Measurements from ENCODE around the gene PTGDS. TPM values are rescaled to one million over a fixed set of nuclear protein-coding genes. Genes with fewer than 3 reads are reported as not detected.

Gene PTGDS
- total RNA-seq, 1 experiment from 2014 or later, result 1.1 TPM

- no TSS peak for BruUV-seq (replicated peaks)
- Mint-ChIP-seq H3K9me3 (ENCODE audit: unreplicated experiment) (no peaks in the 10 kb centered on the region), H3K4me1 (ENCODE audit: insufficient read depth, unreplicated experiment) (peaks cover 10% of the 10 kb centered on the region), H3K4me3 (ENCODE audit: unreplicated experiment) (no peak overlapping the region), H3K27ac (ENCODE audit: low read depth, unreplicated experiment) (no peak overlapping the region), H3K36me3 (ENCODE audit: insufficient read depth, unreplicated experiment) (peaks cover 7% of the 10 kb centered on the region), H3K27me3 (ENCODE audit: insufficient read depth, unreplicated experiment) (no peaks in the 10 kb centered on the region)
- POLR2A ChIA-PET, result no interaction called here
- DNase-seq (ENCODE audit: unreplicated experiment), result no peak
- CTCF ChIA-PET, result no interaction called here
- TF ChIP-seq CTCF (IDR thresholded peaks at IDR 0.05; ENCODE audit: unreplicated experiment), result no peak
- intact Hi-C loops (cut with micrococcal nuclease), result no loop called here
Observed at GRCh38 chr9:136963341-136963740, 14.0 kb upstream of the PTGDS start.

- H3K36me3 Mint-ChIP-seq (ENCODE audit: insufficient read depth, unreplicated experiment), result peaks cover 7% of the 10 kb centered on the region
- ChIA-PET POLR2A (interaction anchor here (0.9 to 1.2 kb wide), 3 partner anchors 8 to 121 kb away, joined by 3 to 4 read pairs (median 3); partner anchors contain the start of gene AJM1), CTCF (interaction anchor here (0.7 to 1.5 kb wide), 2 partner anchors 16 to 169 kb away, joined by 4 read pairs; no protein-coding TSS in a partner anchor)
- no peak overlapping the region for H3K27ac Mint-ChIP-seq (ENCODE audit: low read depth, unreplicated experiment)
- DNase-seq (ENCODE audit: unreplicated experiment), result no peak
- TF ChIP-seq CTCF (IDR thresholded peaks at IDR 0.05; ENCODE audit: unreplicated experiment), result no peak
- BruUV-seq (replicated peaks), result no TSS peak
- peaks cover 10% of the 10 kb centered on the region for H3K4me1 Mint-ChIP-seq (ENCODE audit: insufficient read depth, unreplicated experiment)
- no peaks in the 10 kb centered on the region for H3K27me3 Mint-ChIP-seq (ENCODE audit: insufficient read depth, unreplicated experiment)
- H3K9me3 Mint-ChIP-seq (ENCODE audit: unreplicated experiment), result no peaks in the 10 kb centered on the region
- intact Hi-C loops (cut with micrococcal nuclease), result no loop called here
- H3K4me3 Mint-ChIP-seq (ENCODE audit: unreplicated experiment), result no peak overlapping the region
Observed at GRCh38 chr9:136963751-136964150, 13.6 kb upstream of the PTGDS start.

GRCh38 chr9:136964171-136964689 is 13.1 kb upstream of the PTGDS start:
- H3K27me3 Mint-ChIP-seq (ENCODE audit: insufficient read depth, unreplicated experiment), result no peaks in the 10 kb centered on the region
- H3K36me3 Mint-ChIP-seq (ENCODE audit: insufficient read depth, unreplicated experiment), result peaks cover 7% of the 10 kb centered on the region
- peak; percentile 33 for DNase-seq (ENCODE audit: unreplicated experiment)
- H3K9me3 Mint-ChIP-seq (ENCODE audit: unreplicated experiment), result no peaks in the 10 kb centered on the region
- ChIA-PET CTCF (interaction anchor here (0.7 to 1.6 kb wide), 3 partner anchors 16 to 198 kb away, joined by 3 to 4 read pairs (median 4); no protein-coding TSS in a partner anchor), POLR2A (interaction anchor here (0.6 to 1.2 kb wide), 4 partner anchors 9 to 122 kb away, joined by 3 to 4 read pairs (median 3); partner anchors contain the start of gene AJM1)
- peaks cover 10% of the 10 kb centered on the region for H3K4me1 Mint-ChIP-seq (ENCODE audit: insufficient read depth, unreplicated experiment)
- intact Hi-C loops (cut with micrococcal nuclease), result no loop called here
- no peak for TF ChIP-seq CTCF (IDR thresholded peaks at IDR 0.05; ENCODE audit: unreplicated experiment)
- H3K27ac Mint-ChIP-seq (ENCODE audit: low read depth, unreplicated experiment), result no peak overlapping the region
- no peak overlapping the region for H3K4me3 Mint-ChIP-seq (ENCODE audit: unreplicated experiment)
- no TSS peak for BruUV-seq (replicated peaks)

- no peak for TF ChIP-seq CTCF (IDR thresholded peaks at IDR 0.05; ENCODE audit: unreplicated experiment)
- Mint-ChIP-seq H3K27me3 (ENCODE audit: insufficient read depth, unreplicated experiment) (no peaks in the 10 kb centered on the region), H3K4me3 (ENCODE audit: unreplicated experiment) (no peak overlapping the region), H3K9me3 (ENCODE audit: unreplicated experiment) (no peaks in the 10 kb centered on the region), H3K4me1 (ENCODE audit: insufficient read depth, unreplicated experiment) (peaks cover 9% of the 10 kb centered on the region), H3K27ac (ENCODE audit: low read depth, unreplicated experiment) (no peak overlapping the region), H3K36me3 (ENCODE audit: insufficient read depth, unreplicated experiment) (peaks cover 7% of the 10 kb centered on the region)
- ChIA-PET POLR2A (interaction anchor here (0.6 to 1.2 kb wide), 4 partner anchors 10 to 123 kb away, joined by 3 to 4 read pairs (median 3); partner anchors contain the start of gene AJM1), CTCF (interaction anchor here (0.8 to 1.6 kb wide), 3 partner anchors 10 to 199 kb away, joined by 3 to 4 read pairs (median 3); no protein-coding TSS in a partner anchor)
- no peak for DNase-seq (ENCODE audit: unreplicated experiment)
- BruUV-seq (replicated peaks), result no TSS peak
- intact Hi-C loops (cut with micrococcal nuclease), result no loop called here
Observed at GRCh38 chr9:136964833-136965422, 12.4 kb upstream of the PTGDS start.
